Activated naive CD4-positive, alpha-beta T cell (primary cell): ENCODE measurements around the gene DDI1.

Source experiments
- DNase-seq, 4 experiments: peaks; one replicate each; lab custom pipeline; 2025; lab: John Stamatoyannopoulos, UW

The DDI1 gene

DNA sequence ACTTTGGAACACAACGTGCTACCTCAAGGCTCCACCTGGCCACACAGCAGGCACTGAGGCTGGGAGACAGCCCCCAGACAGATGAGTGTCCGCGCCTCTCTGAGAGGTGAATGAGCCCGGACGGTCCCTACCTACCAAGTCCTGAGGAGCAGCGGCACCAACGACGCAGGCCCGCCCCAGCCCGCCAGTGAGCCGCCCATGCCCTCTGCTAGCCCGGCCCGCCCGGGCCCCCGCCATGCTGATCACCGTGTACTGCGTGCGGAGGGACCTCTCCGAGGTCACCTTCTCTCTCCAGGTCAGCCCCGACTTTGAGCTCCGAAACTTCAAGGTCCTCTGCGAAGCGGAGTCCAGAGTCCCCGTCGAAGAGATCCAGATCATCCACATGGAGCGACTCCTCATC, at the start of gene DDI1:
DDI1 (plus strand) TSS at position 53 of the 400 bp plus-strand sequence; CDS start at position 236, 183 bp downstream.
- no peak for DNase-seq

GRCh38 chr11:103987629-103988594, 48.5 kb upstream of the DDI1 start:
- DNase-seq: no peak

DNA sequence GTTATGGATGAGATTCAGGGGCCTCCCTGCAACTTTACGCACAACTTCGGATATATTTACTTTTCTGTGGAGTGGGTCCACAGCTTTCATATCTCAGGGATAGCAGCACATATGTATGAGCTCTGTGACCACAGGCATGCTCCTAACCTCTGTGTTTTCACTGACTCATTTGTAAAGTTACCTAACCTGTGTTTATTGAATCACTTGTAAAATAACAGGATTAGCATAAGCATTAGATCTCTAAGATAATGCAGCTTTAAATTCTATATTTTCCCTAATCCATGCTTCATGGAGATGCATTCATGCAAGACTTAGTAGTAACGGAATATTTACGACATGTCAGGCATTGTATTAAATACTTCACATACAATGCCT, 47.9 kb upstream of the DDI1 start:
- DNase-seq: no peak

DNA sequence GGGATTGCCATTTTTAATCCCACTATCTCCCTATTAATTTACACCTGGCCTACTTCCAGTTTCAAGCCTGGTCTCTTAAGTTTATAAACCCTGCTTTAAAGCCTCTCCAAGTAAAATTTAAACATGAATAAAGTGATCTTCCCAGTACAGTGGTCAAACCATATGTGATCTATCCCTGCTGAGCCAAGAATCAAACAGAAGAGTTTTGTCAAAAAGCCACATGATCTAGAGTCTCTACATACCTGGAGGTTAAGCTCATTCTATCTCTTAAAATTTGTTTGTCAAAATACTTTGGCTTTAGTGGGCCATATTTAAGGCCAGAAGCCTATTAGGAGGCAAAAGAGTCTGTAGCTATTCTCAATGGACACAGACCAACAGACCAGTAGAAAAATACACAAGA, 42.9 kb upstream of the DDI1 start:
- no peak for DNase-seq

DNA sequence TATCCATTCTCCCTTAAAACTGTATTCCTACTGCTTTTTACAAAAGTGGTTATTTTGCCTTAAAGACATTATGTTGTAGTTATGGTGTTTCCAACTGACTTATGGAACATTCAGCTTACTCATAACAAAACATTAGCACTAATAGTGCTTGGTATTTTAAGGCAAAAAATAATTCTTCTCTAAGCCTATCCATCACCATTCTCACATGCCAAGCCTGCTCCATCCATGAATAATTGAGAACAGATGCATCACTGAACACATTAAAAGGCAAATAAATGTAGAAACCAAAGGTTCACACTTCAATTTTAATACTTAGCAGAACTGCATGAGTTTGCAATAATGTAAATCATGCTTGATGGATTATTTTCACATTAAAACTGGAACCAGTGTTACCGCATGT, 42.3 kb upstream of the DDI1 start:
- DNase-seq: no peak

GRCh38 chr11:103994518-103994917, 41.9 kb upstream of the DDI1 start:
- DNase-seq: no peak

GRCh38 chr11:103995896-103996295, 40.5 kb upstream of the DDI1 start:
- no peak for DNase-seq

DNA sequence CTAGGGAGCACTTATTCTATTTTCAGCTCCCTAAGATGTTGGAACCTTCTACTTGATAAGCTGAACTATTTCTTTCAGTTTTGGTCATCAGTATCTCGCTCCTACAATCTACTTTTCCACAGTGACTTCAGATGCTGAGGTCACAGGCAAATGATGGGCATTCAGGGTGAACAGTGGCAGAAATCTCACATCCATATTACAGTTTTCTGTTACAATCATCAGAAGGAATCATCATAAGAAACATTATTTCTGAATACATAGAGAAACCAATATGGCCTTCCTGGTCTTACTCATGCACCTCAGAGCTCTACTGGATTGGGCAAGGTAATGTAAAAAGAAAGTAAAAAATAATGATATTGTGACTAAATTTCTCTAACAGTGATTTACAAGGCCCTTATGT, 39.4 kb upstream of the DDI1 start:
- no peak for DNase-seq

- DNase-seq: no peak
Observed at GRCh38 chr11:103998826-103999508, 37.5 kb upstream of the DDI1 start.

GRCh38 chr11:104000798-104001197, 35.6 kb upstream of the DDI1 start:
- no peak for DNase-seq

GRCh38 chr11:104001561-104002056, 34.8 kb upstream of the DDI1 start:
- DNase-seq: no peak

DNA sequence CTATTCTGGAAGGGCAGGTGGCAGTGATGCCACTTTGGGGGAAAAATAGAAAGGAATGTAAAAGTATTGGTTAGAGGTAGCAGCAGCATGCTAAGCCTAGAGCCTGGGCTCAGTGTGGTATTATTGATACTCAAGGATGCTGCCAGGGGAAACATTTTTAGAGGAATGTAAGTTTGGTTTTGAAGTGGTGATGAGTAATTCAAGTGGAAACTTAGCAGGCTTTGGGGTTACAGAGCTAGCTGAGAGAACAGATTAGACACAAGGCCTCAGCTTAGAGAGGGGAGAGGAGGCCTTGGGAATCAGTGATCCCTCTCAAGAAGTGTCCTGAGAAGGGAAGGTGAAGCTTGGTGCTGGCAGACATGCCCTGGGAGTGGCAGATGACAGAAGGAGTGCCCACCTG, 32.9 kb upstream of the DDI1 start:
- no peak for DNase-seq

- DNase-seq: no peak
Observed at GRCh38 chr11:104005234-104005855, 31.1 kb upstream of the DDI1 start.

- no peak for DNase-seq
Observed at GRCh38 chr11:104009744-104010143, 26.7 kb upstream of the DDI1 start.

DNA sequence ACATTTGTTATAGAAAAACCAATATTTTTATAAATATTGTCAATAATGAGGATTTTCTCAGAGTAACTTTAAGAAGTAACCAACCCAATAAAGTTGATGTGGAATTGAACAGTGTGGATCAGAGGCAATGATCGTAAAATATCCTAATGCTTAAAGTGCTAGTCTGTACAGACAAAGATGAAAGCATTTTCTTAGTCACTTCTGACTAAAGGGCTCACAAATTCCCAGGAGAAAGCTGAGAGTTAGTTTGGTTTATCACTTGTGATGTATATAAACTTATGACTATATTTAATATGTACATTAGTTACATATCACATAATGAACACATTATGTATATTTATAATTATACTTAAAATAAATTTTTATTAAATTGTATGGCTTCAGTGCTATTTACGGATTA, 25.4 kb upstream of the DDI1 start:
- DNase-seq: no peak

DNA sequence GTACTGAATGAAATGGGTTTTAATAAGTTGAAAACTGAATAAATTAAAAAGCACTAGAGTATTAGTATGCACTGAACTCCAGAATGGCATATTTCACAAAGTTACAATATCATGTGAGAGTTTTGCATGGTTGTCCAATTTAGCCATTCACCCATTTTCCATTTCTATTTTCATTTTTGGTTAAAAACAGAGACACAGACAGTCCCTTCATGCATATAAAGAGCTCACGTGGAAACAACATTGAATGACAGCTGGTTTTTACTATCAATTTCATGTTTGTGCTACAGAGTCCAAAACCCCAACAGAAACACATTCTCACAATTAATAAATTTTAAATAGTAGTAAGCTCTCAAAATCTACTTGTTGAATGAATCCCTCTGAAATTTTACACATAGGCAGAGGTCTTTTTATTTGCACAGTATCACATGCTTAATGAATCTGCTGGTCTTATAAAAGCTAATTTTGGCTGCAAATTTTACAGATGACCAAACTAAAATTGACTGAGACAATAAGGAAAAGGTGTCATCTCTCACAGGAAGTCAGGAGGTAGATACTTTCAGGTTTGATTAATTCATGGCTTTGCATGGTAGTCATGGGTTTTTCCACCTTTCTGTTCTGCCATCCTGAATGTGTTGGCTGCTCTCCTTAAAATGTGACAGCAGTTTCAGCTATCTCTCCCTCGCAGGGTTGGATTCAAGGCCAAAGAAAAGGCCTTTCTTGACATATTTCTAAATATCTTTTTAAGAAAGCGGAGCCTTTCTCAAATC, 20.6 kb upstream of the DDI1 start:
- no peak for DNase-seq

DNA sequence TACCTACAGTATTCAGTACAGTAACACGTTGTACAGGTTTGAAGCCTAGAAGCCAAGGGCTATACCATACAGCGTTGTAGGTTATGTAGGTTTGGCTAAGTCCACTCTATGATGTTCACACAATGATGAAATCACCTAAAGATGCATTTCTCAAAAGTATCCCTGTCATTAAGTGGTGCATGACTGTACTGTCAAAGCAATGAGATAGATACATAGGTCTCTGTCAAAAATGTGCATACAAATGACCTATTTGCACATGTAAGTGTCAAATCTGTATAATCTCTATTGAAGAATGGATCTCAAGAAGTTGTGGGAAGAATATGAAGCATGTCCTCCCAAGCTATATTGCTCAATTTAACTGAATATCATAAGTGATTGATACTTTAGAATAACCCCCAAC, 11.9 kb upstream of the DDI1 start:
- DNase-seq: no peak

GRCh38 chr11:104028476-104029263, 7.8 kb upstream of the DDI1 start:
- DNase-seq: no peak

GRCh38 chr11:104033134-104033533, 3.3 kb upstream of the DDI1 start:
- DNase-seq: no peak

DNA sequence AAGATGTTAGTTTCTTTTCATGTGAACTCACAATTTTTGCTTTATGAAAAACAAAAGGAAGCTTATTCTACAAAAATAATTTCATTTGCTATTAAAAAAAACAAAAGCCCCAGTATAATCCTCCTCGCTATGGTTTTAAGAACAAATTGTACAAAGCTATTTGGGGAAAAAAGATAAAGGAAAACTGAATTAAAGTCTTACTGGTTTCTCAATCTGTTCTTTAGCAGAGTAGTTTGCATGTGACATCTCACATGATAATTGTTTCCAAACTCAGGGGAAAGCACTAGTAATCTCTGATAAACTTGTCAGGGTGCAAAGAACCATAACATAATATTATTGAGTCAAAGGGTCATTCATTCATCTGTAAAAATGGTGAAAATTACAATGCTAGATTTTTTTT, 2.9 kb upstream of the DDI1 start:
- DNase-seq: no peak

- no peak for DNase-seq
Observed at GRCh38 chr11:104036995-104037394, 555 bp downstream of the DDI1 start.
